SKM-1 (cell line): Measurements from ENCODE around the gene IFNL3.
A peak's percentile ranks its signal among the peaks of the same experiment; 100 is the strongest.
"Not testable (repeated sequence)": the region's sequence is repeated elsewhere in the genome, so short reads cannot be mapped to it uniquely, and the experiment has no call there.

Source experiments
- DNase-seq: peaks from one replicate; lab custom pipeline; 2025; ENCODE audit not compliant: unreplicated experiment; lab: John Stamatoyannopoulos, UW

Gene IFNL3

GRCh38 chr19:39218230-39219007, 26.4 kb downstream of the IFNL3 start:
- DNase-seq = no peak

GRCh38 chr19:39217094-39217493, 27.7 kb downstream of the IFNL3 start:
- no peak for DNase-seq

GRCh38 chr19:39215323-39215722, 29.5 kb downstream of the IFNL3 start:
- DNase-seq = not testable (repeated sequence)

- DNase-seq = peak; percentile 23
These were observed 32.4 kb downstream of the IFNL3 start for GRCh38 chr19:39212375-39212742.

- no peak for DNase-seq
These were observed 33.0 kb downstream of the IFNL3 start for GRCh38 chr19:39211731-39212374.

- no peak for DNase-seq
These were observed 35.6 kb downstream of the IFNL3 start for GRCh38 chr19:39209196-39209595.

GRCh38 chr19:39208175-39208795, 36.5 kb downstream of the IFNL3 start:
- no peak for DNase-seq

- DNase-seq = no peak
These were observed 37.4 kb downstream of the IFNL3 start for GRCh38 chr19:39207293-39207836.

- DNase-seq = no peak
These were observed 38.7 kb downstream of the IFNL3 start for GRCh38 chr19:39206122-39206521.

GRCh38 chr19:39205449-39205764, 39.4 kb downstream of the IFNL3 start:
- no peak for DNase-seq

GRCh38 chr19:39203372-39204341, 41.1 kb downstream of the IFNL3 start, which contains the start of gene SYCN:
SYCN (minus strand) TSS chr19:39204263; CDS start chr19:39204254, 9 bp downstream.
- DNase-seq = no peak

GRCh38 chr19:39202998-39203355, 41.8 kb downstream of the IFNL3 start:
- DNase-seq = no peak

GRCh38 chr19:39200803-39201115, 44.0 kb downstream of the IFNL3 start:
- DNase-seq = no peak

GRCh38 chr19:39200066-39200802, 44.6 kb downstream of the IFNL3 start:
- no peak for DNase-seq

GRCh38 chr19:39199025-39199424, 45.8 kb downstream of the IFNL3 start:
- no peak for DNase-seq

GRCh38 chr19:39197808-39198207, 47.0 kb downstream of the IFNL3 start:
- DNase-seq = no peak

GRCh38 chr19:39196860-39197562, 47.8 kb downstream of the IFNL3 start, which contains the start of gene NCCRP1:
NCCRP1 (plus strand) TSS chr19:39196964; CDS start chr19:39196983, 19 bp downstream.
- DNase-seq = no peak

- no peak for DNase-seq
These were observed 48.5 kb downstream of the IFNL3 start for GRCh38 chr19:39196320-39196719.

GRCh38 chr19:39195755-39196154, 49.1 kb downstream of the IFNL3 start:
- no peak for DNase-seq
